ENCODE data around the gene GARS1. TPM values are rescaled to one million over a fixed set of nuclear protein-coding genes. Genes with fewer than 3 reads are reported as not detected.
"Not testable (repeated sequence)": the region's sequence is repeated elsewhere in the genome, so short reads cannot be mapped to it uniquely, and the experiment has no call there.

GARS1 gene
- total RNA-seq, 1 donor from 2014 or later = 111 TPM

GRCh38 chr7:30583181-30583580, 11.5 kb upstream of the GARS1 start:
- Mint-ChIP-seq H3K9me3 (no peaks in the 10 kb centered on the region), H3K36me3 (peaks cover 45% of the 10 kb centered on the region), H3K4me3 (no peak overlapping the region), H3K27ac (no peak overlapping the region), H3K27me3 (no peaks in the 10 kb centered on the region), H3K4me1 (ENCODE audit: unreplicated experiment) (no peaks in the 10 kb centered on the region)
- no peak for DNase-seq (ENCODE audit: extremely low spot score, unreplicated experiment)
- TF ChIP-seq, protein P1, sequence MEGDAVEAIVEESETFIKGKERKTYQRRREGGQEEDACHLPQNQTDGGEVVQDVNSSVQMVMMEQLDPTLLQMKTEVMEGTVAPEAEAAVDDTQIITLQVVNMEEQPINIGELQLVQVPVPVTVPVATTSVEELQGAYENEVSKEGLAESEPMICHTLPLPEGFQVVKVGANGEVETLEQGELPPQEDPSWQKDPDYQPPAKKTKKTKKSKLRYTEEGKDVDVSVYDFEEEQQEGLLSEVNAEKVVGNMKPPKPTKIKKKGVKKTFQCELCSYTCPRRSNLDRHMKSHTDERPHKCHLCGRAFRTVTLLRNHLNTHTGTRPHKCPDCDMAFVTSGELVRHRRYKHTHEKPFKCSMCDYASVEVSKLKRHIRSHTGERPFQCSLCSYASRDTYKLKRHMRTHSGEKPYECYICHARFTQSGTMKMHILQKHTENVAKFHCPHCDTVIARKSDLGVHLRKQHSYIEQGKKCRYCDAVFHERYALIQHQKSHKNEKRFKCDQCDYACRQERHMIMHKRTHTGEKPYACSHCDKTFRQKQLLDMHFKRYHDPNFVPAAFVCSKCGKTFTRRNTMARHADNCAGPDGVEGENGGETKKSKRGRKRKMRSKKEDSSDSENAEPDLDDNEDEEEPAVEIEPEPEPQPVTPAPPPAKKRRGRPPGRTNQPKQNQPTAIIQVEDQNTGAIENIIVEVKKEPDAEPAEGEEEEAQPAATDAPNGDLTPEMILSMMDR (conservative IDR thresholded peaks at IDR 0.05) = no peak

GRCh38 chr7:30584415-30584814, 10.3 kb upstream of the GARS1 start:
- no peaks in the 10 kb centered on the region for H3K27me3 Mint-ChIP-seq
- H3K27ac Mint-ChIP-seq = no peak overlapping the region
- TF ChIP-seq, protein P1 (conservative IDR thresholded peaks at IDR 0.05) = no peak
- peaks cover 38% of the 10 kb centered on the region for H3K36me3 Mint-ChIP-seq
- H3K4me3 Mint-ChIP-seq = no peak overlapping the region
- DNase-seq (ENCODE audit: extremely low spot score, unreplicated experiment) = no peak
- H3K4me1 Mint-ChIP-seq (ENCODE audit: unreplicated experiment) = no peaks in the 10 kb centered on the region
- H3K9me3 Mint-ChIP-seq = no peaks in the 10 kb centered on the region

- TF ChIP-seq, protein P1 (conservative IDR thresholded peaks at IDR 0.05) = no peak
- DNase-seq (ENCODE audit: extremely low spot score, unreplicated experiment) = no peak
- no peak overlapping the region for H3K4me3 Mint-ChIP-seq
- peaks cover 38% of the 10 kb centered on the region for H3K36me3 Mint-ChIP-seq
- no peaks in the 10 kb centered on the region for H3K27me3 Mint-ChIP-seq
- H3K9me3 Mint-ChIP-seq = no peaks in the 10 kb centered on the region
- no peak overlapping the region for H3K27ac Mint-ChIP-seq
- no peaks in the 10 kb centered on the region for H3K4me1 Mint-ChIP-seq (ENCODE audit: unreplicated experiment)
Measured at GRCh38 chr7:30584965-30585364, 9.7 kb upstream of the GARS1 start.

DNA sequence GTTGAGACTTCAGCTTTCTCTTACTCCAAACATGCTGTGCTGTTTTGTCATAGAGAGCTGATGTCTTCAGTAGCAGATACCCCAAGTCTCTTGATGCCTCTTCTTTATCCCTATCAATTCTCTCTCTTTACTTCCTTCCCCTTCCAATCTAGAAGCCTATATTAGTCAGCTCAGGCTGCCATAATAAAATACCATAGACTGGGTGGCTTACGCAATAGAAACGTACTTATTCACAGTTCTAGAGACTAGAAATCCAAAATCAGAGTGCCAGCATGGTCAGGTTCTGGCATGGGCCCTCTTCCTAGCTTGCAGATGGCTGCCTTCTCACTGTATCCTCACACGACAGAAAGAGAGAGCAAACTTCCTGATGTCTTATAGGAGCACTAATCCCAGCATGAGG, 9.0 kb upstream of the GARS1 start:
- TF ChIP-seq, protein P1 (conservative IDR thresholded peaks at IDR 0.05) = no peak
- H3K4me3 Mint-ChIP-seq = no peak overlapping the region
- no peak for DNase-seq (ENCODE audit: extremely low spot score, unreplicated experiment)
- H3K36me3 Mint-ChIP-seq = peaks cover 31% of the 10 kb centered on the region
- no peaks in the 10 kb centered on the region for H3K27me3 Mint-ChIP-seq
- H3K9me3 Mint-ChIP-seq = no peaks in the 10 kb centered on the region
- no peak overlapping the region for H3K27ac Mint-ChIP-seq
- no peaks in the 10 kb centered on the region for H3K4me1 Mint-ChIP-seq (ENCODE audit: unreplicated experiment)

DNA sequence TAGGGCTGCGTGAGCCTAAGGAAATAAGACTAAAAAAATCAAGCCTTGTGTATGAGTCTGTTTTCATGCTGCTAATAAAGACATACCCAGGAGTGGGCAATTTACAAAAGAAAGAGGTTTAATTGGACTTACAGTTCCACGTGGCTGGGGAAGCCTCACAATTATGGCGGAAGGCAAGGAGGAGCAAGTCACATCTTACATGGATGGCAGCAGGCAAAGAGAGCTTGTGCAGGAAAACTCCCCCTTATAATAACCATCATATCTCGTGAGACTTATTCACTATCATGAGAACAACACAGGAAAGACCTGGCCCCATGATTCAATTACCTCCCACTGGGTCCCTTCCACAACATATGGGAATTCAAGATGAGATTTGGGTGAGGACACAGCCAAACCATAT, 7.1 kb upstream of the GARS1 start:
- H3K36me3 Mint-ChIP-seq = peaks cover 31% of the 10 kb centered on the region
- DNase-seq (ENCODE audit: extremely low spot score, unreplicated experiment); H3K4me1 Mint-ChIP-seq (ENCODE audit: unreplicated experiment); H3K4me3 Mint-ChIP-seq; H3K27me3 Mint-ChIP-seq; H3K27ac Mint-ChIP-seq; H3K9me3 Mint-ChIP-seq: not testable (repeated sequence)

DNA sequence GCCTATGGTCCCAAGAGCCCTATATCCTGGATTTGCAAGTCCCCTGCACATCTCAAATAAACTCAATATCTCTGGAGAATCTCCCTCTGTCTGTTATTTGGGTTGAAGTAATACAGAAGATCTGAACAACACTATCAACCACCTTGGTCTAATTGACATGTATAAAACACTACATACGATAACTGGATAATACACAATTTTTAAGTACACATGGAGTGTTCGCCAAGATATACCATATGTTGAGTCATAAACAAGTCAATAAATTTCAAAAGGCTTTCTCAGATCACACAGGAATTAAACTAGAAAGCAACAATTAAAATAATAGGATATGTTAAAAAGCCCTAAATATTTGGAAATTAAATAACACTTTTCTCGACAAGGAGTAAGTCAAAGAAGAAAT, 5.6 kb upstream of the GARS1 start:
- H3K27ac Mint-ChIP-seq = no peak overlapping the region
- H3K9me3 Mint-ChIP-seq = no peaks in the 10 kb centered on the region
- TF ChIP-seq, protein P1 (conservative IDR thresholded peaks at IDR 0.05) = no peak
- H3K27me3 Mint-ChIP-seq = no peaks in the 10 kb centered on the region
- DNase-seq (ENCODE audit: extremely low spot score, unreplicated experiment) = no peak
- peaks cover 21% of the 10 kb centered on the region for H3K36me3 Mint-ChIP-seq
- no peak overlapping the region for H3K4me3 Mint-ChIP-seq
- H3K4me1 Mint-ChIP-seq (ENCODE audit: unreplicated experiment) = peaks cover 8% of the 10 kb centered on the region
